ENCODE data around the gene EDAR.

DNA sequence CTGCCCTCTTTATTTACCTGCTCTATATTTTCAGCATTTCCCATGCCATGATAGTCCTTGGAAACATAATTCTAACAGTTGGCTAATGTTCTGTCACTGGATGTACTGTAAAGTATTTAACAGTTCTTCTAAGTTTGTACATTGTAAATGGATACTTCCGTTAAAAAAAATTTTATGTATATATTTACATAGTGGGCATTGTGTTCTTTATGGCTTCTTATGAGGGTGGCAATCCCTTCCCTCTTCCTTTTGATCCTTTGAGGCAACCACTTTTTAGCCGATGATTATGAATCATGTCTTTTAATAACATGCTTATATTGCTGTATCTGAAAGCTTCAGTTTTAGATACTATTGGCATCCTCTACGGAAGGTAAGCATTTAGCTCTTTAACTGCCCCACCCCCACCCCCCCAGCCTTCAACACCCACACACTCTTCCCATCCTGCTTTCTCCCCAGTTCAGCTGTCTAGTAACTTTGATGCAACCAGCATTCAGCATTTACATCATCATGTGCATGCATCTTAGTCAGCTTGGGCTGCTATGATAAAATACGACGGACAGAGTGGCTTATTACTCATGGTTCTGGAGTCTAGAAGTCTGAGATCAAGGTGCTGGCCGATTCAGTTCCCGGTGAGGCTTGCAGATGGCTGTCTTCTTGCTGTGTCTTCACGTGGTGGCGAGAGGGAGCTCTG lies 21.0 kb upstream of the EDAR start:
- TF ChIP-seq EP300 (IDR thresholded peaks at IDR 0.05), result no peak
- TF ChIP-seq, protein P1, sequence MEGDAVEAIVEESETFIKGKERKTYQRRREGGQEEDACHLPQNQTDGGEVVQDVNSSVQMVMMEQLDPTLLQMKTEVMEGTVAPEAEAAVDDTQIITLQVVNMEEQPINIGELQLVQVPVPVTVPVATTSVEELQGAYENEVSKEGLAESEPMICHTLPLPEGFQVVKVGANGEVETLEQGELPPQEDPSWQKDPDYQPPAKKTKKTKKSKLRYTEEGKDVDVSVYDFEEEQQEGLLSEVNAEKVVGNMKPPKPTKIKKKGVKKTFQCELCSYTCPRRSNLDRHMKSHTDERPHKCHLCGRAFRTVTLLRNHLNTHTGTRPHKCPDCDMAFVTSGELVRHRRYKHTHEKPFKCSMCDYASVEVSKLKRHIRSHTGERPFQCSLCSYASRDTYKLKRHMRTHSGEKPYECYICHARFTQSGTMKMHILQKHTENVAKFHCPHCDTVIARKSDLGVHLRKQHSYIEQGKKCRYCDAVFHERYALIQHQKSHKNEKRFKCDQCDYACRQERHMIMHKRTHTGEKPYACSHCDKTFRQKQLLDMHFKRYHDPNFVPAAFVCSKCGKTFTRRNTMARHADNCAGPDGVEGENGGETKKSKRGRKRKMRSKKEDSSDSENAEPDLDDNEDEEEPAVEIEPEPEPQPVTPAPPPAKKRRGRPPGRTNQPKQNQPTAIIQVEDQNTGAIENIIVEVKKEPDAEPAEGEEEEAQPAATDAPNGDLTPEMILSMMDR (IDR thresholded peaks at IDR 0.05), result no peak

Measured in stomach (tissue), 4 donors.